SK-N-SH treated with all-trans-retinoic acid at 6 μM for 48 hours (cell line): ENCODE measurements around the gene DDX41.

Experiments used
- RARB ChIP-seq: fragments of 250-450 bp; sonication (Bioruptor Pico); IDR thresholded peaks from 2 replicates; pipeline ENCODE4 v1.8.0; 2021; ENCODE audit warnings: mild to moderate bottlenecking, moderate library complexity
- TF ChIP-seq, protein P1 (sequence below): fragments of 250-450 bp; sonication (Bioruptor Pico); IDR thresholded peaks from 2 replicates; pipeline ENCODE4 v1.8.0; 2020; ENCODE audit warnings: mild to moderate bottlenecking, moderate library complexity, borderline replicate concordance

DNA sequence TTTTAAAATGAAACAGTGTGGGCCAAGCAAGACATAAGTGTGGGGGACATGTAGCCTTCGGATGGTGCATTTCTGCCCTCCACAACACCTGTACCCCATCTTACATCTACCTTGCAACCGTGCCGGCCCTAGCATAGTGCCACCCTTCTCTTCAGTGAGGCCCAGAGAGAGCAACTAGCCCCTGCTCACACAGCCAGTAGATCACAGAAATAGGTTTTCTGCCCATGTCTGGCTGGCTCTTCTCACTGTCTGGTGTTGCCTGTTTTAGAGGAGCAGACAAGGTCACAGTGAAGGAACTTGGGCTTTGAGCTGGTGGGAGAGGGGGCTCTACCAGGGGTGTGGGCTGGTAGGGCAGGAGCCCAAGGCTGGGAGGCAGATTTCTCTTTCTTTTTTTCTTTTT, 30.5 kb downstream of the DDX41 start:
- TF ChIP-seq RARB (CRISPR knock-in tag), result no peak
- TF ChIP-seq, protein P1, sequence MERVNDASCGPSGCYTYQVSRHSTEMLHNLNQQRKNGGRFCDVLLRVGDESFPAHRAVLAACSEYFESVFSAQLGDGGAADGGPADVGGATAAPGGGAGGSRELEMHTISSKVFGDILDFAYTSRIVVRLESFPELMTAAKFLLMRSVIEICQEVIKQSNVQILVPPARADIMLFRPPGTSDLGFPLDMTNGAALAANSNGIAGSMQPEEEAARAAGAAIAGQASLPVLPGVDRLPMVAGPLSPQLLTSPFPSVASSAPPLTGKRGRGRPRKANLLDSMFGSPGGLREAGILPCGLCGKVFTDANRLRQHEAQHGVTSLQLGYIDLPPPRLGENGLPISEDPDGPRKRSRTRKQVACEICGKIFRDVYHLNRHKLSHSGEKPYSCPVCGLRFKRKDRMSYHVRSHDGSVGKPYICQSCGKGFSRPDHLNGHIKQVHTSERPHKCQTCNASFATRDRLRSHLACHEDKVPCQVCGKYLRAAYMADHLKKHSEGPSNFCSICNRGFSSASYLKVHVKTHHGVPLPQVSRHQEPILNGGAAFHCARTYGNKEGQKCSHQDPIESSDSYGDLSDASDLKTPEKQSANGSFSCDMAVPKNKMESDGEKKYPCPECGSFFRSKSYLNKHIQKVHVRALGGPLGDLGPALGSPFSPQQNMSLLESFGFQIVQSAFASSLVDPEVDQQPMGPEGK, result no peak
